ENCODE data around the gene TPM4.

TPM4 gene

DNA sequence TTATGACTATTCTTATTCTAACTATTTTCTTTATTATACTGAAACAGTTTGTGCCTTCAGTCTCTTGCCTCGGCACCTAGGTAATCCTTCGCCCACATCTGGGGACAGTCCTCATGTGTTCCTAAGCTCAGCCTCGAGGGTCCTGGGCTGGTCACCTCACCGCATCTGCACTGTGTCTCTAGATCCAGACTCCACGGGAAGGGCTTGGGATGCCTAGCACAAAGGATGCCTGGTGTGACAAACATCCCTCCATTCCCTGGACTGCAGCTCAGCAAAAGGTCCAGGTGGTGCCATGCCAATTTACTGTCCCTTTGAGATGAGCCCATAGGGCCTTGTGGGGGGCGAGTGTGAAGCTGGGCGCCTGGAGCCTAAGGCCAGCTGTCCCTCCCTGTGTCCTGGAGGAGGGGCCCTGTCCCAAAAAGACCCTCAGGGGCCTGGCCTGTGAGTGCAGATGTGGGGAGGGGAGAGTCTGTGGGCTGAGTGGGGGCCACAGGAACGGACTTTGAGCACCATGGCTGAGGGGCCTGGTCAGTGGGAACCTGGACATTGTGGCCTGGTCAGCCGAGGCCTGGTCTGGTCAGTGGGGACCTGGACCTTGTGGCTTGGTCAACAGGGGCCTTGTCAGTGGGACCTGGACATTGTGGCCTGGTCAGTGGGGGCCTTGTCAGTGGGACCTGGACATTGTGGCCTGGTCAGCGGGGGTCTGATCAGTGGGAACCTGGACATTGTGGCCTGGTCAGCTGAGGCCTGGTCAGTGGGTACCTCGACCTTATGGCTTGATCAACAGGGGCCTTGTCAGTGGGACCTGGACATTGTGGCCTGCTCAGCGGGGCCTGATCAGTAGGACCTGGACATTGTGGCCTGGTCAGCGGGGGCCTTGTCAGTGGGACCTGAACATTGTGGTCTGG lies 45.1 kb upstream of the TPM4 start:
- no peak overlapping the region for H3K4me2 ChIP-seq (ENCODE audit: low read length)
- H3K27me3 ChIP-seq (ENCODE audit: control insufficient read depth, low read length) = no peaks in the 10 kb centered on the region
- H3K79me2 ChIP-seq (ENCODE audit: control insufficient read depth, low read length) = no peaks in the 10 kb centered on the region
- no peak overlapping the region for H3K27ac ChIP-seq (ENCODE audit: low read depth, low read length)
- H3F3A ChIP-seq (ENCODE audit: control insufficient read depth, insufficient read depth) = peaks cover 7% of the 10 kb centered on the region
- H3K9me2 ChIP-seq (replicated peaks; ENCODE audit: control insufficient read depth, low read length) = no peaks in the 10 kb centered on the region
- TF ChIP-seq, protein P1, sequence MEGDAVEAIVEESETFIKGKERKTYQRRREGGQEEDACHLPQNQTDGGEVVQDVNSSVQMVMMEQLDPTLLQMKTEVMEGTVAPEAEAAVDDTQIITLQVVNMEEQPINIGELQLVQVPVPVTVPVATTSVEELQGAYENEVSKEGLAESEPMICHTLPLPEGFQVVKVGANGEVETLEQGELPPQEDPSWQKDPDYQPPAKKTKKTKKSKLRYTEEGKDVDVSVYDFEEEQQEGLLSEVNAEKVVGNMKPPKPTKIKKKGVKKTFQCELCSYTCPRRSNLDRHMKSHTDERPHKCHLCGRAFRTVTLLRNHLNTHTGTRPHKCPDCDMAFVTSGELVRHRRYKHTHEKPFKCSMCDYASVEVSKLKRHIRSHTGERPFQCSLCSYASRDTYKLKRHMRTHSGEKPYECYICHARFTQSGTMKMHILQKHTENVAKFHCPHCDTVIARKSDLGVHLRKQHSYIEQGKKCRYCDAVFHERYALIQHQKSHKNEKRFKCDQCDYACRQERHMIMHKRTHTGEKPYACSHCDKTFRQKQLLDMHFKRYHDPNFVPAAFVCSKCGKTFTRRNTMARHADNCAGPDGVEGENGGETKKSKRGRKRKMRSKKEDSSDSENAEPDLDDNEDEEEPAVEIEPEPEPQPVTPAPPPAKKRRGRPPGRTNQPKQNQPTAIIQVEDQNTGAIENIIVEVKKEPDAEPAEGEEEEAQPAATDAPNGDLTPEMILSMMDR (IDR thresholded peaks at IDR 0.05; ENCODE audit: low read depth, low read length, poor library complexity, severe bottlenecking) = no peak
- no peak for TF ChIP-seq EZH2phosphoT487 (IDR thresholded peaks at IDR 0.05; ENCODE audit: borderline replicate concordance, low read length)
- H3K9me3 ChIP-seq (ENCODE audit: control insufficient read depth, insufficient read depth, low read length) = no peaks in the 10 kb centered on the region
- H4K20me1 ChIP-seq (ENCODE audit: control insufficient read depth, insufficient read depth, low read depth, low read length) = no peaks in the 10 kb centered on the region
- no peaks in the 10 kb centered on the region for H3K36me3 ChIP-seq (ENCODE audit: control insufficient read depth, low read length)
- H3K4me1 ChIP-seq (ENCODE audit: control insufficient read depth, low read length) = peaks cover 8% of the 10 kb centered on the region
- H3K4me3 ChIP-seq (ENCODE audit: low read length) = no peak overlapping the region

DNA sequence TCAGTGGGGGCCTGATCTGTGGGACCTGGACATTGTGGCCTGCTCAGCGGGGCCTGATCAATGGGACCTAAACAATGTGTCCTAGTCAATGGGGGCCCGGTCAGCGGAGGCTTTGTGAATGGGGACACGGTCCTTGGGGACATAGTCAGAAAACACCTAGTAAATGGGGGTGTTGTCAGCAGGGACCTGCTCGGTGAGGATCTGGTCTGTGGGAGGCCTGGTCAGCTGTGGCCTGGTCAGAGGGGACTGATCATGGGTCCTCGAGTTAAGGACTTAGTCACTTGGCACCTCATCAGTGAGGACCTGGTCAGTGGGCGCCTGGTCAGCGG lies 44.5 kb upstream of the TPM4 start:
- no peak overlapping the region for H3K27ac ChIP-seq (ENCODE audit: low read depth, low read length)
- H3K36me3 ChIP-seq (ENCODE audit: control insufficient read depth, low read length) = no peaks in the 10 kb centered on the region
- H3K4me3 ChIP-seq (ENCODE audit: low read length) = no peak overlapping the region
- peaks cover 7% of the 10 kb centered on the region for H3F3A ChIP-seq (ENCODE audit: control insufficient read depth, insufficient read depth)
- H3K4me2 ChIP-seq (ENCODE audit: low read length) = no peak overlapping the region
- no peaks in the 10 kb centered on the region for H4K20me1 ChIP-seq (ENCODE audit: control insufficient read depth, insufficient read depth, low read depth, low read length)
- no peaks in the 10 kb centered on the region for H3K27me3 ChIP-seq (ENCODE audit: control insufficient read depth, low read length)
- TF ChIP-seq EZH2phosphoT487 (IDR thresholded peaks at IDR 0.05; ENCODE audit: borderline replicate concordance, low read length) = no peak
- TF ChIP-seq, protein P1 (IDR thresholded peaks at IDR 0.05; ENCODE audit: low read depth, low read length, poor library complexity, severe bottlenecking) = no peak
- H3K4me1 ChIP-seq (ENCODE audit: control insufficient read depth, low read length) = peaks cover 8% of the 10 kb centered on the region
- no peaks in the 10 kb centered on the region for H3K9me3 ChIP-seq (ENCODE audit: control insufficient read depth, insufficient read depth, low read length)
- H3K79me2 ChIP-seq (ENCODE audit: control insufficient read depth, low read length) = no peaks in the 10 kb centered on the region
- H3K9me2 ChIP-seq (replicated peaks; ENCODE audit: control insufficient read depth, low read length) = no peaks in the 10 kb centered on the region

DNA sequence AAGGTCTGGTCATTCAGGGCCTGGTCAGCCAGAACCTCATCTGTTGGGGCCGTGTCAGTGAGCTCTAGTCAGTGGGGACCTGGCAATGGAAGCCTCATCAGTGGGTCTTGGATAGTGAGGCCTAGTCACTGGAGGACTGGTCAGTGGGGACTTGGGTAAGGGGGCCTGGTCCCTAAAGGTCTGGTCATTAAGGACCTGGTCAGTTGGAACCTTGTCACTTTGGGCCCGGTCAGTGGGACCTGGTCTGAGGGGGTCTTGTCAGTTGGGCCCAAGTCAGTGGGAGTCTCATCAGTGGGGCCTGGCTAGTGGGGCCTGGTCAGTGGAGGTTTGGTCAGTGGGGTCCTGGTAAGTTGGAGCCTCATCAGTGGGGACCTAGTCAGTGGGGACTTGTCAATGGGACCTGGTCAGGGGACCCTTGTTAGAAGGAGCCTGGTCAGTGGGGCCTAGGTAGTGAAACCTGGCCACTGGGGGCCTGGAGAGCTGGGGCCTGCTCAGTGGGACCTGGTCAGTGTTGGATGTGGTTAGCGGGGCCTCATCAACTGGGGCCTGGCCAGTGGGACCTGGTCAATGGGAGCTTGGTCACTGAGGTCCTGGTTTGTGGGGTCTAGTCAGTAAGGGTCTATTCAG lies 43.7 kb upstream of the TPM4 start:
- H4K20me1 ChIP-seq (ENCODE audit: control insufficient read depth, insufficient read depth, low read depth, low read length) = no peaks in the 10 kb centered on the region
- peaks cover 8% of the 10 kb centered on the region for H3K4me1 ChIP-seq (ENCODE audit: control insufficient read depth, low read length)
- H3K4me3 ChIP-seq (ENCODE audit: low read length) = no peak overlapping the region
- no peak overlapping the region for H3K4me2 ChIP-seq (ENCODE audit: low read length)
- no peaks in the 10 kb centered on the region for H3K9me3 ChIP-seq (ENCODE audit: control insufficient read depth, insufficient read depth, low read length)
- no peaks in the 10 kb centered on the region for H3K27me3 ChIP-seq (ENCODE audit: control insufficient read depth, low read length)
- H3K9me2 ChIP-seq (replicated peaks; ENCODE audit: control insufficient read depth, low read length) = no peaks in the 10 kb centered on the region
- peaks cover under 1% of the 10 kb centered on the region; the same call in 1 of the 2 replicates for H3F3A ChIP-seq (ENCODE audit: control insufficient read depth, insufficient read depth)
- H3K36me3 ChIP-seq (ENCODE audit: control insufficient read depth, low read length) = no peaks in the 10 kb centered on the region
- TF ChIP-seq, protein P1 (IDR thresholded peaks at IDR 0.05; ENCODE audit: low read depth, low read length, poor library complexity, severe bottlenecking) = no peak
- no peak for TF ChIP-seq EZH2phosphoT487 (IDR thresholded peaks at IDR 0.05; ENCODE audit: borderline replicate concordance, low read length)
- no peaks in the 10 kb centered on the region for H3K79me2 ChIP-seq (ENCODE audit: control insufficient read depth, low read length)
- no peak overlapping the region for H3K27ac ChIP-seq (ENCODE audit: low read depth, low read length)
